ENCODE data around the gene ACHE. TPM values are rescaled to one million over a fixed set of nuclear protein-coding genes. Genes with fewer than 3 reads are reported as not detected.

ACHE gene
- total RNA-seq, 1 experiment from 2014 or later, result 7.0 TPM

- no peaks in the 10 kb centered on the region; the same call in 1 of the 2 replicates for H3K27me3 Mint-ChIP-seq (ENCODE audit: low read depth)
- Histone ChIP-seq H3K56ac (ENCODE audit: insufficient read length, low read depth, low read length) (no peak overlapping the region), H2BK120ac (ENCODE audit: low read depth, low read length, poor library complexity, severe bottlenecking) (no peak overlapping the region), H4K8ac (replicated peaks; ENCODE audit: insufficient read length, low read depth, low read length) (no peak overlapping the region), H3K4me1 (ENCODE audit: insufficient read depth, low read length) (no peaks in the 10 kb centered on the region; the same call in 1 of the 2 replicates), H3K9ac (ENCODE audit: extremely low read depth, insufficient read length, low read length) (no peak overlapping the region), H4K91ac (ENCODE audit: insufficient read length, low read depth, low read length) (no peak overlapping the region), H3K27me3 (ENCODE audit: insufficient read depth, low read length) (no peaks in the 10 kb centered on the region), H2BK15ac (ENCODE audit: low read depth, low read length) (no peak overlapping the region), H2BK12ac (ENCODE audit: insufficient read length, low read depth, low read length) (no peak overlapping the region), H2AFZ (ENCODE audit: low read length) (no peak overlapping the region), H2BK20ac (ENCODE audit: low read depth, low read length, poor library complexity, severe bottlenecking) (no peak overlapping the region), H2BK5ac (ENCODE audit: insufficient read length, low read length) (no peak overlapping the region), H4K5ac (ENCODE audit: insufficient read length, low read depth, low read length) (no peak overlapping the region), H3K9me3 (ENCODE audit: control insufficient read depth, low read depth, low read length) (no peaks in the 10 kb centered on the region), H3K18ac (ENCODE audit: insufficient read length, low read depth, low read length) (no peak overlapping the region), H2AK5ac (ENCODE audit: insufficient read length, low read length) (no peak overlapping the region), H3K23me2 (ENCODE audit: insufficient read length, low read depth, low read length, poor library complexity, severe bottlenecking) (peaks cover 5% of the 10 kb centered on the region), H3K14ac (ENCODE audit: insufficient read depth, low read length) (no peak overlapping the region), H3K4ac (ENCODE audit: low read depth, low read length) (no peak overlapping the region), H3K23ac (ENCODE audit: insufficient read length, low read depth, low read length) (no peak overlapping the region), H4K20me1 (ENCODE audit: control insufficient read depth, insufficient read depth, insufficient read length) (no peaks in the 10 kb centered on the region), H3K27ac (ENCODE audit: insufficient read length, low read depth, low read length) (no peak overlapping the region), H3K4me2 (ENCODE audit: insufficient read depth, insufficient read length, low read length) (no peak overlapping the region), H3K79me2 (ENCODE audit: insufficient read depth, low read length) (peaks cover 37% of the 10 kb centered on the region; the same call in 1 of the 2 replicates), H3K79me1 (ENCODE audit: insufficient read depth, low read depth, low read length, poor library complexity, severe bottlenecking) (peaks cover 6% of the 10 kb centered on the region), H3T11ph (ENCODE audit: low read length) (no peak overlapping the region)
- no CpG with 5 or more reads among the region's 7 CpGs for WGBS (ENCODE audit: extremely low coverage, insufficient read length, low lambda C conversion rate)
- peaks cover 28 to 32% of the 10 kb centered on the region in 2 experiments for H3K4me1 Mint-ChIP-seq
- no peaks in the 10 kb centered on the region for H3K9me3 Mint-ChIP-seq
- no peak overlapping the region for H3K27ac Mint-ChIP-seq
- TF ChIP-seq CTCF (conservative IDR thresholded peaks at IDR 0.05), result no peak
- peaks cover 63 to 95% (median 91%) of the 10 kb centered on the region in 3 experiments; a peak in 6 of 7 replicates for H3K36me3 Mint-ChIP-seq (ENCODE audit: insufficient read depth in 1 of 3, low read depth in 3 of 3)
- no peak for DNase-seq
- peak overlapping the region in 1 of 2 experiments; percentile 32; a peak in 2 of 5 replicates for H3K4me3 Mint-ChIP-seq
These were observed 17.7 kb downstream of the ACHE start for GRCh38 chr7:100878013-100878412.

All from H9 (cell line).